ENCODE results near the gene LAMB3. TPM values are rescaled to one million over a fixed set of nuclear protein-coding genes. Genes with fewer than 3 reads are reported as not detected.

The LAMB3 gene
- total and polyA plus RNA-seq, 2 donors (not counting 1 experiment from before 2014, with no cell fraction given), result 0.33 to 0.37 TPM

GRCh38 chr1:209657918-209658317 is 5.7 kb upstream of the LAMB3 start:
- TF ChIP-seq CTCF (IDR thresholded peaks at IDR 0.05), result no peak
- TF ChIP-seq EZH2 (IDR thresholded peaks at IDR 0.05; ENCODE audit: borderline replicate concordance, insufficient read depth, low read depth, low read length, poor library complexity, severe bottlenecking), result no peak
- no CpG with 5 or more reads among the region's 5 CpGs for WGBS (ENCODE audit: insufficient coverage)
- H3K27ac ChIP-seq (ENCODE audit: low read length in 2 of 2), result no peak overlapping the region
- H3K27ac Mint-ChIP-seq, result no peak overlapping the region
- H3K4me3 Mint-ChIP-seq, result no peak overlapping the region
- no peak overlapping the region for H3K9ac ChIP-seq (ENCODE audit: low read length)
- intact Hi-C loops (cut with micrococcal nuclease), result no loop called here
- no peaks in the 10 kb centered on the region for H3K9me3 Mint-ChIP-seq (ENCODE audit: insufficient read depth)
- CTCF ChIA-PET, result no interaction called here
- H3K36me3 ChIP-seq (replicated peaks in 1 of 2; ENCODE audit: control extremely low read depth in 1 of 2, control insufficient read depth in 1 of 2, extremely low read depth in 1 of 2, insufficient read depth in 2 of 2, low read length in 1 of 2), result no peaks in the 10 kb centered on the region
- peaks cover 0 to 8% (median 0%) of the 10 kb centered on the region in 4 experiments for H3K27me3 ChIP-seq (replicated peaks in 1 of 4; ENCODE audit: control extremely low read depth in 1 of 4, control insufficient read depth in 3 of 4, insufficient read depth in 4 of 4, low read length in 3 of 4)
- H3K9me3 ChIP-seq (ENCODE audit: control extremely low read depth in 1 of 3, control insufficient read depth in 2 of 3, insufficient read depth in 1 of 3, low read length in 2 of 3), result no peaks in the 10 kb centered on the region
- H3K4me3 ChIP-seq (ENCODE audit: control extremely low read depth in 1 of 5, extremely low read depth in 1 of 5, insufficient read depth in 1 of 5, low read depth in 2 of 5, low read length in 4 of 5), result no peak overlapping the region
- ATAC-seq (ENCODE audit: low read depth) (no peak), DNase-seq (no peak)
- H3K4me2 ChIP-seq (replicated peaks; ENCODE audit: low read depth, low read length, poor library complexity, severe bottlenecking), result no peak overlapping the region
- H2AFZ ChIP-seq (ENCODE audit: insufficient read depth, low read depth, low read length, poor library complexity, severe bottlenecking), result no peak overlapping the region
- H3K27me3 Mint-ChIP-seq, result peaks cover 20% of the 10 kb centered on the region
- peaks cover 5% of the 10 kb centered on the region in 2 donors for H3K4me1 ChIP-seq (ENCODE audit: control insufficient read depth in 2 of 2, insufficient read depth in 2 of 2, low read length in 2 of 2)
- POLR2A ChIA-PET, result no interaction called here
- no peaks in the 10 kb centered on the region for H3K79me2 ChIP-seq (ENCODE audit: control insufficient read depth, insufficient read depth, low read length)
- H4K20me1 ChIP-seq (ENCODE audit: control insufficient read depth, insufficient read depth, low read length, poor library complexity, severe bottlenecking), result no peaks in the 10 kb centered on the region
- peaks cover 6% of the 10 kb centered on the region for H3K4me1 Mint-ChIP-seq

- peaks cover 5% of the 10 kb centered on the region in 2 donors for H3K4me1 ChIP-seq (ENCODE audit: control insufficient read depth in 2 of 2, insufficient read depth in 2 of 2, low read length in 2 of 2)
- H3K27ac Mint-ChIP-seq, result no peak overlapping the region
- H3K79me2 ChIP-seq (ENCODE audit: control insufficient read depth, insufficient read depth, low read length), result no peaks in the 10 kb centered on the region
- H3K36me3 ChIP-seq (replicated peaks in 1 of 2; ENCODE audit: control extremely low read depth in 1 of 2, control insufficient read depth in 1 of 2, extremely low read depth in 1 of 2, insufficient read depth in 2 of 2, low read length in 1 of 2), result no peaks in the 10 kb centered on the region
- H3K4me1 Mint-ChIP-seq, result peaks cover 6% of the 10 kb centered on the region
- H3K27me3 Mint-ChIP-seq, result peaks cover 19% of the 10 kb centered on the region
- H3K4me2 ChIP-seq (replicated peaks; ENCODE audit: low read depth, low read length, poor library complexity, severe bottlenecking), result no peak overlapping the region
- H3K4me3 ChIP-seq (ENCODE audit: control extremely low read depth in 1 of 5, extremely low read depth in 1 of 5, insufficient read depth in 1 of 5, low read depth in 2 of 5, low read length in 4 of 5), result no peak overlapping the region
- H3K4me3 Mint-ChIP-seq, result no peak overlapping the region
- H3K9me3 ChIP-seq (ENCODE audit: control extremely low read depth in 1 of 3, control insufficient read depth in 2 of 3, insufficient read depth in 1 of 3, low read length in 2 of 3), result no peaks in the 10 kb centered on the region
- intact Hi-C loops (cut with micrococcal nuclease), result no loop called here
- CTCF ChIA-PET, result no interaction called here
- H3K27me3 ChIP-seq (replicated peaks in 1 of 4; ENCODE audit: control extremely low read depth in 1 of 4, control insufficient read depth in 3 of 4, insufficient read depth in 4 of 4, low read length in 3 of 4), result peaks cover 0 to 8% (median 0%) of the 10 kb centered on the region in 4 experiments
- ATAC-seq (ENCODE audit: low read depth) (no peak), DNase-seq (peak; percentile 9)
- H3K27ac ChIP-seq (ENCODE audit: low read length in 2 of 2), result no peak overlapping the region
- WGBS (ENCODE audit: insufficient coverage), result 69% methylated on average over 9 of the region's 9 CpGs
- POLR2A ChIA-PET, result no interaction called here
- H3K9ac ChIP-seq (ENCODE audit: low read length), result no peak overlapping the region
- no peaks in the 10 kb centered on the region for H3K9me3 Mint-ChIP-seq (ENCODE audit: insufficient read depth)
- no peak for TF ChIP-seq EZH2 (IDR thresholded peaks at IDR 0.05; ENCODE audit: borderline replicate concordance, insufficient read depth, low read depth, low read length, poor library complexity, severe bottlenecking)
- no peak for TF ChIP-seq CTCF (IDR thresholded peaks at IDR 0.05)
- no peak overlapping the region for H2AFZ ChIP-seq (ENCODE audit: insufficient read depth, low read depth, low read length, poor library complexity, severe bottlenecking)
- no peaks in the 10 kb centered on the region for H4K20me1 ChIP-seq (ENCODE audit: control insufficient read depth, insufficient read depth, low read length, poor library complexity, severe bottlenecking)
Measured at GRCh38 chr1:209657140-209657879, 5.1 kb upstream of the LAMB3 start.
